MCF 10A (cell line): ENCODE results near the gene SARM1. TPM values are rescaled to one million over a fixed set of nuclear protein-coding genes. Genes with fewer than 3 reads are reported as not detected.

Source experiments
- BruUV-seq: library from RNA; stranded (reverse); fragments of 400-500 nt; replicated peaks from 2 replicates; lab custom pipeline; 2021; lab: Mats Ljungman, UMichigan
- CTCF ChIA-PET: fragments of 300-600 bp; sonication (Branson Sonifier 250); formaldehyde crosslinking; extraction: SDS; loops from one replicate; lab custom pipeline; 2021; ENCODE audit warnings: antibody characterized with exemption, inconsistent platforms; lab: Yijun Ruan, JAX
- POLR2A ChIA-PET: fragments of 300-600, 350-650 bp; sonication (Branson Sonifier 250); formaldehyde crosslinking; extraction: SDS; loops from one replicate; lab custom pipeline; 2020; ENCODE audit warnings: antibody characterized with exemption, inconsistent platforms; lab: Yijun Ruan, JAX
- DNase-seq: peaks from one replicate; pipeline ENCODE4 v3.0.0-alpha.2; 2018; ENCODE audit not compliant: unreplicated experiment
- H3K27ac Mint-ChIP-seq: one replicate; pipeline ENCODE4 v1.8.0; 2022; ENCODE audit warnings: mild to moderate bottlenecking, low read depth, mixed read lengths; ENCODE audit not compliant: unreplicated experiment
- H3K27me3 Mint-ChIP-seq: one replicate; pipeline ENCODE4 v1.8.0; 2022; ENCODE audit warnings: mixed read lengths; ENCODE audit not compliant: insufficient read depth, unreplicated experiment
- H3K36me3 Mint-ChIP-seq: one replicate; pipeline ENCODE4 v1.8.0; 2022; ENCODE audit warnings: mild to moderate bottlenecking, moderate library complexity, mixed read lengths; ENCODE audit not compliant: insufficient read depth, unreplicated experiment
- H3K4me1 Mint-ChIP-seq: one replicate; pipeline ENCODE4 v1.8.0; 2022; ENCODE audit warnings: mixed read lengths; ENCODE audit not compliant: insufficient read depth, unreplicated experiment
- H3K4me3 Mint-ChIP-seq: one replicate; pipeline ENCODE4 v1.8.0; 2022; ENCODE audit warnings: mild to moderate bottlenecking, moderate library complexity, mixed read lengths; ENCODE audit not compliant: unreplicated experiment
- H3K9me3 Mint-ChIP-seq: one replicate; pipeline ENCODE4 v1.8.0; 2022; ENCODE audit warnings: mixed read lengths; ENCODE audit not compliant: unreplicated experiment
- intact Hi-C: fragments of 100-400 bp; cut with micrococcal nuclease; formaldehyde crosslinking; loops from 2 replicates; pipeline ENCODE4 v1.14.1; 2022
- total RNA-seq: library from RNA; stranded (reverse); gene quantifications from 2 replicates; pipeline ENCODE4 v1.2.3, GENCODE V29; 2022
- TF ChIP-seq, protein P1 (sequence below): fragments of 200-600 bp; IDR thresholded peaks from one replicate; pipeline ENCODE4 v1.8.0; 2022; ENCODE audit warnings: antibody characterized with exemption, mild to moderate bottlenecking; ENCODE audit not compliant: unreplicated experiment

Gene SARM1
- total RNA-seq, 1 experiment from 2014 or later = 0.63 TPM

DNA sequence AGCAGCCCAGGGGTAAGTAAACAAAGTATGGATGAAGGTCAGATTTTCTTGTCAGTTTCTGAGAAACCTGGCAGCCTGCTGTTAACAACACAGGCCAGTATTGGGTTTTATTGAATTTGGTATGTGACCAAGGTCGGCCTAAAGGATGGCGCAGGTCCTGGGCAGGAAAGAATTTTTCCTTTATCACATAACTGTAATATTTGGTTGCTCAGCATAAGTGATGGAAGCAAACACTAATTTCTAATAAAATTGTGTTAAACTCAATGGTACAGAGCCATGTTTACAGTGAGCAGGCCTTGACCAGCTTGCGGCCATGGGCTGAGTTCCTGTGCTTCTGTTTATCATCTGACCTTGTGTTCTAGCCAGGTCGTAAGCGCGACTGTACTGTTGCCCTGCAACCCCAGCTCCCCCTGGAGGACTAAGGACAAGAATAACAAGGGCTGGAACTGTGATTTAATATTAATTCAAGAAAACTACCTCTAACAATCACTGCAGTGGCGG, 24.7 kb upstream of the SARM1 start:
- TF ChIP-seq, protein P1, sequence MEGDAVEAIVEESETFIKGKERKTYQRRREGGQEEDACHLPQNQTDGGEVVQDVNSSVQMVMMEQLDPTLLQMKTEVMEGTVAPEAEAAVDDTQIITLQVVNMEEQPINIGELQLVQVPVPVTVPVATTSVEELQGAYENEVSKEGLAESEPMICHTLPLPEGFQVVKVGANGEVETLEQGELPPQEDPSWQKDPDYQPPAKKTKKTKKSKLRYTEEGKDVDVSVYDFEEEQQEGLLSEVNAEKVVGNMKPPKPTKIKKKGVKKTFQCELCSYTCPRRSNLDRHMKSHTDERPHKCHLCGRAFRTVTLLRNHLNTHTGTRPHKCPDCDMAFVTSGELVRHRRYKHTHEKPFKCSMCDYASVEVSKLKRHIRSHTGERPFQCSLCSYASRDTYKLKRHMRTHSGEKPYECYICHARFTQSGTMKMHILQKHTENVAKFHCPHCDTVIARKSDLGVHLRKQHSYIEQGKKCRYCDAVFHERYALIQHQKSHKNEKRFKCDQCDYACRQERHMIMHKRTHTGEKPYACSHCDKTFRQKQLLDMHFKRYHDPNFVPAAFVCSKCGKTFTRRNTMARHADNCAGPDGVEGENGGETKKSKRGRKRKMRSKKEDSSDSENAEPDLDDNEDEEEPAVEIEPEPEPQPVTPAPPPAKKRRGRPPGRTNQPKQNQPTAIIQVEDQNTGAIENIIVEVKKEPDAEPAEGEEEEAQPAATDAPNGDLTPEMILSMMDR = no peak
- H3K4me1 Mint-ChIP-seq = peaks cover 12% of the 10 kb centered on the region
- no peaks in the 10 kb centered on the region for H3K27me3 Mint-ChIP-seq
- intact Hi-C loops = no loop called here
- CTCF ChIA-PET = interaction anchor here (0.6 to 4.4 kb wide), 15 partner anchors 8 to 146 kb away, joined by 3 to 23 read pairs (median 4); partner anchors contain the start of genes IFT20, POLDIP2 and TNFAIP1
- H3K36me3 Mint-ChIP-seq = peaks cover 87% of the 10 kb centered on the region
- POLR2A ChIA-PET = interaction anchor here (0.6 to 5.8 kb wide), 20 partner anchors 9 to 276 kb away, joined by 3 to 85 read pairs (median 4); partner anchors contain the start of genes IFT20, POLDIP2, TMEM97 and TNFAIP1
- H3K27ac Mint-ChIP-seq = peak overlapping the region; percentile 59
- no peaks in the 10 kb centered on the region for H3K9me3 Mint-ChIP-seq
- no TSS peak for BruUV-seq
- H3K4me3 Mint-ChIP-seq = no peak overlapping the region
- DNase-seq = no peak

DNA sequence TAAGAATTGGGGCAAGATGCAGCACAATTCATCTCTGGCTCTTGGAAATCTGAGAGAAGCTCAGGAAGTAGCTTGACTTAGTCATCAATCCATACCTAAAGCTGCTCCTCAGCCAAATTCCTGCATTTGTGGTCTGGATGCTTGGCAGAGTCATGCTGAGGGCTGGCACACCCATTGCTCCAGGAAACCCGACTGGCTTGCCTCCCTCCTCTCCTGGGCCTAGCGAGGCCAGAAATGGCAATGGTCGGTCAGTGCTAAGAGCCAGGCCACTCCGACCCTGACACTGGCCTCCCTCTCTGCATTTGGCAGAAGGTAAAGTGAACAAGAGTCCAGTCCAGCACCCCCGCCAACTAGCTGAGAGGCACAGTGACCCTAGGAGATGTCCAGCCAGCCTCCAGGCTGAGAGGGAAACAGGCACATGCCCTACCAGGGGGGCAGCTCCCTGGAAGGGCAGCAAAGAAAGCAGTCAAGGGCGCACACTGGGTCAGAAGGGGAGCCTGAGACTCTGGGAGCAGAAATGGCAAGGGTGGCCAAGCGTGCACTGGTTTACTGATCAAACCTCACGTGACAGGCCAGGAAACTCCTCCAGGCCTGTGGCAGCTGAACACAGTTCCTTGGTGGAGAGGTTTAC, 24.1 kb upstream of the SARM1 start:
- H3K4me1 Mint-ChIP-seq = peaks cover 12% of the 10 kb centered on the region
- H3K36me3 Mint-ChIP-seq = peaks cover 86% of the 10 kb centered on the region
- TF ChIP-seq, protein P1 = no peak
- DNase-seq = peak; percentile 91
- BruUV-seq = TSS peak; percentile 30
- no peaks in the 10 kb centered on the region for H3K27me3 Mint-ChIP-seq
- H3K27ac Mint-ChIP-seq = peak overlapping the region; percentile 54
- no peak overlapping the region for H3K4me3 Mint-ChIP-seq
- intact Hi-C loops = no loop called here
- CTCF ChIA-PET = interaction anchor here (0.6 to 4.4 kb wide), 13 partner anchors 9 to 194 kb away, joined by 3 to 23 read pairs (median 4); partner anchors contain the start of gene POLDIP2
- H3K9me3 Mint-ChIP-seq = no peaks in the 10 kb centered on the region
- POLR2A ChIA-PET = interaction anchor here (0.7 to 5.8 kb wide), 21 partner anchors 9 to 148 kb away, joined by 3 to 85 read pairs (median 4); partner anchors contain the start of genes IFT20, POLDIP2, TMEM97 and TNFAIP1

DNA sequence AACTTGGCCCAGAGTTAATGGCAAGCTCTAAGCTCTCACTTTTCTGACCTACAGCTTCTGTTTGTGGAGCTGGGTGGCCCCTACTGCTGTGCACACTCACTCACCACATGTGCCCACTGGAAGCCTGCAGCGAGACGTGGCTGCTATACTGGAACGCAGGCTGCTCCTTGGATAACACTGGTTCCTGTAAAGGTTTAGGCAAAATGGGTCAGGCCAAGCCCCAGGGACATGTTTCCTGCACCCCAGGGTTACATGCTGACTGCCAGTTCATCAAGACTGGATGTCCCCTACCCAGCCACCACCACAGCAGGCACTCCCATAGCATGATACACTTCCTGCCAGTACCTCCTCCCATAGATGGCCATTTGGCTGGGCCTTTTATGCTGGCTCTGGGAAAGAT, 22.5 kb upstream of the SARM1 start:
- H3K4me3 Mint-ChIP-seq = no peak overlapping the region
- BruUV-seq = no TSS peak
- peaks cover 88% of the 10 kb centered on the region for H3K36me3 Mint-ChIP-seq
- CTCF ChIA-PET = interaction anchor here (1.0 to 4.4 kb wide), 3 partner anchors 9 to 144 kb away, joined by 3 to 23 read pairs (median 11); partner anchors contain the start of genes POLDIP2 and VTN
- peaks cover 12% of the 10 kb centered on the region for H3K4me1 Mint-ChIP-seq
- intact Hi-C loops = no loop called here
- H3K27ac Mint-ChIP-seq = no peak overlapping the region
- POLR2A ChIA-PET = interaction anchor here (1.1 to 5.8 kb wide), 3 partner anchors 9 to 14 kb away, joined by 3 to 85 read pairs (median 7); partner anchors contain the start of genes IFT20 and TNFAIP1
- no peaks in the 10 kb centered on the region for H3K9me3 Mint-ChIP-seq
- H3K27me3 Mint-ChIP-seq = no peaks in the 10 kb centered on the region
- DNase-seq = no peak
- TF ChIP-seq, protein P1 = no peak

DNA sequence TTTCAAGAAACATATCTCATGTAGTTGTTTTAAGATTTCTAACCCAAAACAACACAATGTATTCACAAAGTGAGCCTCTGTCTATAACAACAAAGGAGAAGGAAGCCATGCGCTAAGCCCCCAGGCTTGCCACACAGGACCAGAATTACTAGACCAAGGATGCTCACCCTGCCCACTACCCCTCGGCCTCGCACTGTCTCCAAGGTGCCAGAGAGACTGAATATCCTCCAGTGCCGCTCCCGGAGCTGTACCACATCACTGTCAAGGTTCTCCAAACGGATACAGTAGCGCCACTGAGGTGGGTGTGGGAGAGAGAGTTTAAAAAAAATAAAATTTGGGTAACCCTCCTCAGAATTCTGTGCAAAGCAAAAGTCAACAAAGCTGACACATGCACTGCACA, 21.2 kb upstream of the SARM1 start:
- DNase-seq = no peak
- TF ChIP-seq, protein P1 = no peak
- peaks cover 88% of the 10 kb centered on the region for H3K36me3 Mint-ChIP-seq
- ChIA-PET POLR2A (interaction anchor here (1.1 kb wide), 1 partner anchor 30 kb away, joined by 3 read pairs; no protein-coding TSS in a partner anchor), CTCF (interaction anchor here (0.6 kb wide), 1 partner anchor 12 kb away, joined by 3 read pairs; no protein-coding TSS in a partner anchor)
- peaks cover 12% of the 10 kb centered on the region for H3K4me1 Mint-ChIP-seq
- BruUV-seq = no TSS peak
- intact Hi-C loops = no loop called here
- no peaks in the 10 kb centered on the region for H3K9me3 Mint-ChIP-seq
- no peaks in the 10 kb centered on the region for H3K27me3 Mint-ChIP-seq
- H3K4me3 Mint-ChIP-seq = no peak overlapping the region
- no peak overlapping the region for H3K27ac Mint-ChIP-seq
